ENCODE measurements around the gene PALB2.
A peak's percentile ranks its signal among the peaks of the same experiment; 100 is the strongest.
"Not testable (repeated sequence)": the region's sequence is repeated elsewhere in the genome, so short reads cannot be mapped to it uniquely, and the experiment has no call there.

The PALB2 gene

GRCh38 chr16:23642246-23642774, 1.2 kb upstream of the PALB2 start:
- DNase-seq: no peak

DNA sequence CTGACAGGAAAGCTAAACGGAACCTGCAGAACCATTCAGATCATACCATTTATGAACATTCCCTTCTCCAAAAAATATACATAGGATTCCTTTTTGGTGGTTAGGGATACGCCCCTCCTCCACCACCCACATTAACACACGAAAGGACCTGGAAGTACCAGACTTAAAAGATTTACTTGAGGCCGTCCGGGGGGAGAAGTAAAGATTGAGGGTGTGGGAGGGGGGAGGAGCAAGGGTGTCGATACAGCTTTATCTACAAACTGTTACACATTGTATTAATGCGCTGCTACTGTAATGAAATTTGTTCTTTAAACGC, 537 bp downstream of the PALB2 start:
- DNase-seq: no peak

- no peak for DNase-seq
Observed at GRCh38 chr16:23635958-23636357, 5.2 kb downstream of the PALB2 start.

DNA sequence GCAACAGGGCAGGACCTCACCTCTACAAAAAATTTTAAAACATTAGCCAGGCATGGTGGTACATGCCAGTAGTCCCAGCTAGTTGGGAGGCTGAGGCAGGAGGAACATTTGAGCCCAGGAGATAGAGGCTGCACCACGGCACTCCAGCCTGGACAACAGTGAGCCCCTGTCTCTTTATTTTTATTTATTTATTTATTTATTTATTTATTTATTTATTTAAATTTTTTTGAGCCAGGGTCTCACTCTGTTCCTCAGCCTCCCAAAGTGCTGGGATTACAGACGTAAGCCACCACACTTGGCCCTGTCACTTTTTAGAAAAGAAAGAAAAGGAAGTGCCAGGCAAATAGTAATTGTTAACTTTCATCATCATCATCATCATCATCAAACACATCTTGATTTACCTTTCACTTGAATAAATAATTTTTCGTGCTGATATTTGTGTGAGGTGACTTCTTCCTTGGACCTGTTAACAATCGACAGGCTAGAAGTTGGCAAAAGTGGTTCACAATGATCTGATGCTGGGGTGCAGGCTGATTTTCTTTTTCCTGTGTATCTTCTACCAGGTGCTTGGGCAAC, 6.6 kb downstream of the PALB2 start:
- no peak for DNase-seq

DNA sequence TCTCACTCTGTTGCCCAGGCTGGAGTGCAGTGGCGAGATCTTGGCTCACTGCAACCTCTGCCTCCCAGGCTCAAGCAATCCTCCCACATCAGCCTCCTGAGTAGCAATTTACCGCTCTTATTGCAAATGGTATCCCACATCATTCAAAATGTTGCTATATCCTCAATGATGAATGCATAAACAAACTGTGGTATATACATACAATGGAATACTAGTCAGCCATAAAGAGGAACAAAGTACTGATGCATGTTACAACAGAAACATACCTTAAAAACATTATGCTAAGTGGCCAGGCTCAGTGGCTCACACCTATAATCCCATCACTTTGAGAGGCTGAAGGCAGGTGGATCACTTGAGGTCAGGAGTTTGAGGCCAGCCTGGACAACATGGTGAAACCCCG, 9.2 kb downstream of the PALB2 start:
- not testable (repeated sequence) for DNase-seq

DNA sequence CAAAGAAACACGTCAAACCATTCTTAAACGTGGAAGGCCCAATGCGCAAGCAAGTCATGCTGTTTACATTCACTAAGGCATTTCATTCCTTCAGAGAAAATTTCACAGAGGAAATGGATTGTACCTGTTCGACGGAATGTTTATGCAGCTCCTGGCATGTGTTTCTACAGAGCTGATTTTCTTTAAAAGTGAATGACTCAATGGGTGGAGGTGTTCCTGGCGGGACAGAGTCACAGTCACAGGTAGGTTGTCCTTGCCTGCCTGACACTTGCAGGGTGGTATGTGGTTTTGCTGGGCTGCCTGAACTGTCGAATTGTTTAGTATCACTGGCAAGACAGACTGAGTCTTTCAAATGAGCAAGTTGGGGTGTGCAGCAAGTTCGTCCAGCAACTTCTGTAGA, 11.6 kb downstream of the PALB2 start:
- DNase-seq: no peak

DNA sequence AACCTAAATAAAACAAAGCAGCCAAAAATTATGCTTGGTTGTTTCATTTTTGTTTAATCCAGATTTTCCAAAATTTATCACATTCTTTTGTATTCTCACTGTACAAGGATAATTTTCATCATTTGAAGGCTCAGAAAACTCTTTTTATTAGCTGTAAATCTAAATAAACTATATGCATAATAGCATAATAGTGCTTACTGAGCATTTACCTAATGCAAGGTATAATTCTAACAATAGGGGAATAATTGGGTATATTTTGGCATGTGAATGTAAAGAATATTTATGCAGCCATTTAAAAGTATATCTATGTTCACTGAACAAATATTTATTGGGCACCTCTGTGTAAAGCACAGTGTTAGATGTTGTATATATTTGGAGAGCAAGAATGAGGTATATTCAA, 17.0 kb downstream of the PALB2 start:
- DNase-seq: no peak

DNA sequence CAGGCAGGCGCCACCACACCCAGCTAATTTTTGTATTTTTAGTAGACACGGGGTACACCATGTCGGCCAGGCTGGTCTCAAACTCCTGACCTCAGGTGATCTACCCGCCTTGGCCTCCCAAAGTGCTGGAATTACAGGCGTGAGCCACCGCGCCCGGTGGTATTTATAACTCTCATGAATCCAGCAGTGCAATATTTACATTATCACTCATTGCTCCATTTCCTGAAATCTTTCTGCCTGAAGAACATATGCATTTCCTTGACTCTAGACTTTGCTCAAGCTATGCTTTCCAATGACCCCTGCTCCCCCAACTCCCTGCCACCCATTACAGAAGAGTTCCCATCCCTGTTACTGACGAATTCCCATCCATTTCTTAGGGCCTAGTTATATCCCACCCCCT, 25.3 kb downstream of the PALB2 start:
- no peak for DNase-seq

GRCh38 chr16:23611936-23612335, 29.2 kb downstream of the PALB2 start:
- no peak for DNase-seq

DNA sequence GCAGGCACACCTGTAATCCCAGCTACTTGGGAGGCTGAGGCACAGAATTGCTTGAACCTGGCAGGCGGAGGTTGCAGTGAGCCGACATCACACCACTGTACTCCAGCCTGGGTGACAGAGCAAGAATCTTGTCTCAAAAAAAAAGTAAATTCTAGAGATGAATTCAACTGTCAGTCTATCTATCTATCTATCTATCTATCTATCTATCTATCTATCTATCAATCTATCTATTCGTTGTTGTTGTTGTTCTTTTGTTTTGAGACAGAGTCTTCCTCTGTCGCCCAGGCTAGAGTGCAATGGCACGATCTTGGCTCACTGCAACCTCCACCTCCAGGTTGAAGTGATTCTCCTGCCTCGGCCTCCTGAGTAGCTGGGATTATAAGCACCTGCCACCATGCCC, 30.2 kb downstream of the PALB2 start:
- DNase-seq: not testable (repeated sequence)

DNA sequence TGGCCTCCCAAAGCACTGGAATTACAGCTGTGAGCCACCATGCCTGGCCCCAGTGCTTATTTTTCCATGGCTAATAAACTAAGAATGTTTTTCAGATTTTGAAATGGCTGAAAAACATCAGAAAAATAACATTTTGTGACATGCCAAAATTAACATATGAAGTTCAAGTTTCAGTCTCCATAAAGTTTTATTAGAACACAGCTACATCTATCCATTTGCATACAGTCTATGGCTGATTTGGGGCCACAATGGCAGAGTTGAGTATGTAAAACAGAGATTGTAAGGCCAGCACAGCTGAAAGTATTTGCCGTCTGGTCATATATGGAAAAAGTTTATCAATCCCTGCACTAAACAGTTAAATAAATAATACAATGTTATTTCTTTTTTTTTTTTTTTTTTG, 31.2 kb downstream of the PALB2 start:
- no peak for DNase-seq

DNA sequence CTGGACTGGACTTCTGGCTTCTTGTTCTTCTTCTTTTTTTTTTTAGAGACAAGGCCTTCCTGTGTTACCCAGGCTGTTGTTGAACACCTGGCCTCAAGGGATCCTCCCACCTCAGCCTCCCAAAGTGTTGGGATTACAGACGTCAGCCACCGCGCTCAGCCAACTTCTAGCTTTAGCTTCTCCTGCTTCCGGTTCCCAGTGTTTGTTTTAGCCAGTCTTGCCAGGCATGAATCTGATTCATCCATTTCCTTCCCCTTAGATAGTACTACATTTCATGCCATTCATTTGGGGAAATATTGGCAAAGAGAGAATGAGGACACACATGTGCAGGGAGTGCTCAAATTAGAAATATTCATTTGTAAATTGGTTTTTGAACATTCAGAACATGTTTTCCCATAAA, 32.9 kb downstream of the PALB2 start:
- DNase-seq: no peak

DNA sequence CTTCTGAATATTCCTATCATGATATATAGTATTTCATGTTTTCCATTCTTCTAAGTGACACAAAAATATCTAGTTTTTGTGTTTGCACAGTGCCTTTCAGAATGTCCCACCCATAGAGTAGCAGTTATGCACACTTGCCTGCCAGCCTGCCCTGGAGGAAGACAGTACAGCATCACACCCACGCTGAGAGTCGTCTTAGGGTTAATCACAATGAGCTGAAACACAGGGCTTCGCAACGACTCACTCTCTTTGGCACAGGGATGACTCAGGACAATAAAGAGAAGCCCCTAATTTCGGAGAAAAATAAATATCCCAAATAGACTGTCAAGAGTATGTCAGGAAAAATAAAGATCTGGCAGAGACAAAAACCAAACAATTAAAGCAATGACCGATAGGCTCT, 33.4 kb downstream of the PALB2 start:
- no peak for DNase-seq

DNA sequence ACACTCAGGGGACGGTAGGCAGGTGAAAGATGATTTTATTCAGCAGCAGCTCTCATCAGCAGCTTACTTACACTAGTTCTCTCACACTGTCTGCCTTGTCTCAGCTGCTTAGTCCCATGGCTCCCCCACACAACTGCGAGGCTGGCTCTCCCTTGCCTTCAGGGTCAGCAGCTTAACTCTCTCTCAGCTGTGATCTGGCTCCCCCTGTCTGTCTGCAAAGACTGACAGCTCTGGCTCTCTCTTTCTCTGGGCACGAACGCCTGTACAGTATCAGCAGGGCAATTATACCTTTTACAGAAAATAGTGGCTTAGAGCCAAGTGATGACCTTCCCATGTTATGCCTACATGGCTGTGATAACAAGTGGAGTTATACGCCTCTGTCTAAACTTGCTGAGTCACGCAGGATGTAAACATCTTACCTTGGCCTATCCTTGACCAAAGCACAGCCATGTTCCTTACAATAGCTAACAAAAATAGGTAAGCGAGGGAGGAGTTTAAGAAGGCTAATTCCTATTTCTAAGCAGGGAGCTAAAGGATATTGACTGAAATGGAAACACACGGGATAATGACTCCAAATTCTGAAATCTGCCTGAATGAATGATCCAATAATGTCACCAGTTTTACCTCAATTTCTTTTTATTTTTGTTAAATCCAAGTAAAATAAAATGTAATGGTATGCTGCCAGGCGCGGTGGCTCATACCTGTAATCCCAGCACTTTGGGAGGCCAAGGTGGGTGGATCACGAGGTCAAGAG, 43.9 kb downstream of the PALB2 start:
- peak; percentile 7 to 16 for DNase-seq

GRCh38 chr16:23595951-23596720, 45.0 kb downstream of the PALB2 start, which contains the start of gene NDUFAB1:
NDUFAB1 (minus strand) TSS chr16:23596316; CDS start chr16:23596290, 26 bp downstream.
- DNase-seq: peak; percentile 91 to 93

DNA sequence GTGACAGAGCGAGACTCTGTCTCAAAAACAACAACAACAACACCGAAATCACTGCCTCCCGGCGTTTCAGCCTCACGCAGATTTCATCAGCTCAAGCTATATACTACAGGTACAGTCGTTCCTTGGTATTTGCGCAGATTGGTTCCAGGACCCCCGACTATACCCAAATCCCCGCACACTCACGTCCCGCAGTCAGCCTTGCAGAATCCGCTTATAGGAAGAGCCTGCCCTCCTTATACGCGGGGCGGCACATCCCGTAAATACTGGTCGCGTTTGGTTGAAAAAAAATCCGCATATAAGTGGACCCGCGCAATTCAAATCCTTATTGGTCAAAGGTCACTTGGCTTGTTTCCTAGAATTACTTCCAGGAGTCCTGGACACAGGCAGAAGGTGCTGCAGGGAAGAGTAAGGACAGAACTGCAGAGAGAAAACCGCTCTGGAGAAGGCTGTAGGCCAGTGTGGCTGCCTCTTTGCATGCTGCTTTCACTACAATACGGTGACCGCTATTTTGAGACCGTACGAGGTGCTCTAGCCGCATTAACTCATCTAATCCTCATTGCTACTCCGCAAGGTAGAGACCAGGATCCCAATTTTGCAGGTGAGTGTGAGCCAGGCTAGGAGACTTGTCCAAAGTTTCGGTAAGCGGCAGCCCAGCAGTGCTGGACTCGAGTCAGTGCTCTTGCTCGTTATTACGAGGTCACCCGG, 45.7 kb downstream of the PALB2 start:
- no peak for DNase-seq

- DNase-seq: no peak
Observed at GRCh38 chr16:23594186-23594585, 46.9 kb downstream of the PALB2 start.

GRCh38 chr16:23590181-23590580, 50.9 kb downstream of the PALB2 start:
- no peak for DNase-seq

GRCh38 chr16:23587726-23588125, 53.4 kb downstream of the PALB2 start:
- no peak for DNase-seq

DNA sequence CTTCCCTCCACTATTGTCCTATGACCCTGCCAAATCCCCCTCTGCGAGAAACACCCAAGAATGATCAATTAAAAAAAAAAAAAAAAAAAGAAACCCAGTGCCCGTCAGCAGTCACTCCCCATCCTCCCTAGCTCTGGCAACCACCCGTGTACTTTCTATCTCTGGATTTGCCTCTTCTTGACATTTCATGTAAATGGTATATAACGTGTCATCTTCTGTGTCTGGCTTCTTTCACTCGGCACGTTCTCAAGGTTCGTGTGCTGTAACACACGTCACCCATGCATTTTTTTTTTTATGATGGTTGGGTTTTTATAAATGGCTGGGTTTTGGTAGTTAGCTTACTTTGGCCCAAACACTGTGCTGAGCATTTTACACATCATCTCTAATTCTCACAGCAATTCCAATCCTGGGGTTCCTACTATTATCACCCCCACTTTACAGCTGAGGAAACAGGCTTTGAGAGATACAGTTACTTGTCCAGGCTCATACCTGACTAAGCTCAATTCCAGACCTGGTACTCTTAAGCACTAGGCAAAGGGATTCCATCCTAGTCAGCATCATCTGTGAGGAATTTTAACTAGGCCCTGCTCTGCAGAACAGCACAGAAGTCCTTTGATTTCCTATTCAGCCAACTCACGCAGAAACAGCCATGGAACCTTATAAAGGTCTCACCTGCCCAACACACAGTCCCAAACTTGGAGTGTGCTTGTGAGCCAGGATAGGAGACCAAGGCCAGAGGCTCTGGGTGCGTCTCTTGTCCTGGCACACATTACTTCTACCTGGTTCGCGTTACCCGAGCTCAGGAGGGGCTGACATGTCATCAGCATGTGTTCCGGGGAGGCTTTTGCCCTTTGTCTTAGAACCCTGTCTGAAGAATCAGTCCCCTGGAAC, 56.7 kb downstream of the PALB2 start:
- DNase-seq: no peak

DNA sequence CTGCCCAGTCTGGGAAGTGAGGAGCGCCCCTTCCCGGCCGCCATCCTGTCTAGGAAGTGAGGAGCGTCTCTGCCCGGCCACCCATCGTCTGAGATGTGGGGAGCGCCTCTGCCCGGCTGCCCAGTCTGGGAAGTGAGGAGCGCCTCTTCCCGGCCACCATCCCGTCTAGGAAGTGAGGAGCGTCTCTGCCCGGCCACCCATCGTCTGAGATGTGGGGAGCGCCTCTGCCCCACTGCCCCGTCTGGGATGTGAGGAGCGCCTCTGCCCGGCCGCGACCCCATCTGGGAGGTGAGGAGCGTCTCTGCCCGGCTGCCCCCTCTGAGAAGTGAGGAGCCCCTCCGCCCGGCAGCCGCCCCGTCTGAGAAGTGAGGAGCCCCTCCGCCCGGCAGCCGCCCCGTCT, 57.8 kb downstream of the PALB2 start:
- DNase-seq: not testable (repeated sequence)

- DNase-seq: no peak
Observed at GRCh38 chr16:23581764-23582163, 59.3 kb downstream of the PALB2 start.

All from activated CD4-positive, alpha-beta T cell treated with anti-CD3 and anti-CD28 coated beads, Interleukin-2, amount 50 U/mL, for 48 hours (primary cell).